CD14-positive monocyte (primary cell): ENCODE data around the gene WHRN. TPM values are rescaled to one million over a fixed set of nuclear protein-coding genes. Genes with fewer than 3 reads are reported as not detected.

Source experiments
- DNase-seq, 3 donors: peaks; one replicate each; pipeline ENCODE4 v3.0.0-alpha.2; 2011 to 2022
- H2AFZ ChIP-seq: 2 replicates; pipeline ENCODE4 v1.6.0; 2012; ENCODE audit warnings: mild to moderate bottlenecking, low read depth, low read length, inconsistent platforms; ENCODE audit not compliant: insufficient read depth, poor library complexity, severe bottlenecking
- H3K27ac ChIP-seq, 2 donors: 1 replicate in 1 of 2; 2 replicates in 1 of 2; pipeline ENCODE4 v1.5.1; 2012 to 2013; ENCODE audit warnings: low read length in 2 of 2, control low read depth in 1 of 2, inconsistent platforms in 1 of 2, low read depth in 1 of 2, mild to moderate bottlenecking in 1 of 2
- H3K27me3 ChIP-seq, 2 donors: one replicate each; pipeline versions ENCODE4 v1.6.0 to v1.6.1; 2011 to 2013; ENCODE audit warnings: low read length in 2 of 2; ENCODE audit not compliant: control insufficient read depth in 2 of 2, insufficient read depth in 2 of 2
- H3K36me3 ChIP-seq, 2 donors: replicated peaks in 1 of 2; 1 replicate in 1 of 2; 2 replicates in 1 of 2; pipeline versions ENCODE4 v1.5.1 to v1.6.1; 2012 to 2013; ENCODE audit warnings: low read length in 2 of 2, control low read depth in 1 of 2, inconsistent platforms in 1 of 2, mild to moderate bottlenecking in 1 of 2; ENCODE audit not compliant: insufficient read depth in 2 of 2, control insufficient read depth in 1 of 2
- H3K4me1 ChIP-seq, 2 donors: 1 replicate in 1 of 2; 2 replicates in 1 of 2; pipeline versions ENCODE4 v1.5.1 to v1.6.1; 2012 to 2013; ENCODE audit warnings: low read length in 2 of 2, control low read depth in 1 of 2, inconsistent platforms in 1 of 2, mild to moderate bottlenecking in 1 of 2, moderate library complexity in 1 of 2; ENCODE audit not compliant: insufficient read depth in 2 of 2, control insufficient read depth in 1 of 2
- H3K4me2 ChIP-seq: replicated peaks from 2 replicates; pipeline ENCODE3; 2012; ENCODE audit warnings: low read length, moderate library complexity, mild to moderate bottlenecking; ENCODE audit not compliant: poor library complexity, severe bottlenecking; ENCODE audit errors: extremely low read depth
- H3K4me3 ChIP-seq, 3 experiments: fragments of 200-600 bp in 1 of 3; sonication (generic) in 1 of 3; replicated peaks in 1 of 3; 1 replicate in 2 of 3; 2 replicates in 1 of 3; pipeline ENCODE4 v1.5.1; 2011 to 2013; ENCODE audit warnings: low read length in 3 of 3, mild to moderate bottlenecking in 3 of 3, control low read depth in 2 of 3, low read depth in 2 of 3, inconsistent platforms in 1 of 3, moderate library complexity in 1 of 3
- H3K79me2 ChIP-seq: 2 replicates; pipeline ENCODE4 v1.6.0; 2012; ENCODE audit warnings: mild to moderate bottlenecking, control low read depth, inconsistent platforms, low read length, moderate library complexity; ENCODE audit not compliant: insufficient read depth
- H3K9ac ChIP-seq: 2 replicates; pipeline ENCODE4 v1.6.0; 2017; ENCODE audit warnings: low read length, mild to moderate bottlenecking; ENCODE audit not compliant: insufficient read depth, poor library complexity, severe bottlenecking
- H3K9me3 ChIP-seq, 2 donors: replicated peaks in 1 of 2; 1 replicate in 1 of 2; 2 replicates in 1 of 2; pipeline versions ENCODE4 v1.5.1 to v1.6.1; 2012 to 2013; ENCODE audit warnings: low read length in 2 of 2, control low read depth in 1 of 2; ENCODE audit not compliant: control insufficient read depth in 1 of 2, insufficient read depth in 1 of 2
- H4K20me1 ChIP-seq: 2 replicates; pipeline ENCODE4 v1.6.0; 2012; ENCODE audit warnings: mild to moderate bottlenecking, low read length, control low read depth, moderate library complexity; ENCODE audit not compliant: insufficient read depth
- H3K27ac Mint-ChIP-seq, 7 donors: one replicate each; pipeline ENCODE4 v1.8.0; 2020; ENCODE audit warnings: mild to moderate bottlenecking in 7 of 7, mixed read lengths in 7 of 7, moderate library complexity in 6 of 7, inconsistent platforms in 2 of 7
- H3K27me3 Mint-ChIP-seq, 3 donors: one replicate each; pipeline ENCODE4 v1.8.0; 2021 to 2022; ENCODE audit warnings: low read depth in 3 of 3, mild to moderate bottlenecking in 3 of 3, mixed read lengths in 3 of 3, moderate library complexity in 3 of 3, inconsistent platforms in 1 of 3
- H3K36me3 Mint-ChIP-seq, 2 donors: one replicate each; pipeline ENCODE4 v1.8.0; 2020; ENCODE audit warnings: mixed read lengths in 2 of 2, inconsistent platforms in 1 of 2, mild to moderate bottlenecking in 1 of 2
- H3K4me1 Mint-ChIP-seq: one replicate; pipeline ENCODE4 v1.8.0; 2020; ENCODE audit warnings: mild to moderate bottlenecking, mixed read lengths
- H3K4me3 Mint-ChIP-seq, 2 donors: one replicate each; pipeline ENCODE4 v1.8.0; 2020; ENCODE audit warnings: mild to moderate bottlenecking in 2 of 2, mixed read lengths in 2 of 2, moderate library complexity in 1 of 2
- H3K9me3 Mint-ChIP-seq, 7 donors: one replicate each; pipeline ENCODE4 v1.8.0; 2020 to 2022; ENCODE audit warnings: mixed read lengths in 7 of 7, mild to moderate bottlenecking in 6 of 7, moderate library complexity in 6 of 7, inconsistent platforms in 2 of 7
- CTCF ChIP-seq: fragments of 200-600 bp; IDR thresholded peaks from one replicate; pipeline ENCODE4 v1.8.0; 2022; ENCODE audit warnings: antibody characterized with exemption, mild to moderate bottlenecking
- WGBS: methylation state at CpG from one replicate; pipeline ENCODE4 v1.1.5; 2013; ENCODE audit warnings: missing lambda C conversion rate; ENCODE audit not compliant: insufficient coverage; 5-methylcytosine and 5-hydroxymethylcytosine counted together
- intact Hi-C, 2 donors: fragments of 100-400 bp; cut with micrococcal nuclease; formaldehyde crosslinking; loops; one replicate each; pipeline versions ENCODE4 v1.15.0 to v1.15.1; 2023
- polyA plus RNA-seq, 3 donors: library from polyadenylated mRNA; depleted of rRNA in 1 of 3; unstranded in 2 of 3; stranded (reverse) in 1 of 3; fragments of 300-500 nt in 2 of 3; fragments of >200 nt in 1 of 3; fragmentation: Illumina TruSeq in 2 of 3; gene quantifications; 1 replicate in 2 of 3; 2 replicates in 1 of 3; pipeline ENCODE4 v1.2.3, GENCODE V29; 2012 to 2021

Gene WHRN
- polyA plus RNA-seq, 3 donors = 0.13 to 0.59 (median 0.30) TPM

GRCh38 chr9:114449236-114449635 is 56.0 kb downstream of the WHRN start:
- 71% methylated on average over 4 of the region's 5 CpGs for WGBS
- DNase-seq = no peak
- no peak for TF ChIP-seq CTCF

GRCh38 chr9:114448706-114449105 is 56.6 kb downstream of the WHRN start:
- TF ChIP-seq CTCF = no peak
- no peak overlapping the region for H3K27ac ChIP-seq
- H3K4me1 ChIP-seq = no peaks in the 10 kb centered on the region
- intact Hi-C loops = no loop called here
- no peak overlapping the region for H3K9ac ChIP-seq
- DNase-seq = no peak
- H3K4me1 Mint-ChIP-seq = peaks cover 14% of the 10 kb centered on the region
- 0% methylated on average over 1 of the region's 2 CpGs for WGBS
- H3K4me3 Mint-ChIP-seq = no peak overlapping the region
- no peaks in the 10 kb centered on the region for H3K36me3 Mint-ChIP-seq
- no peak overlapping the region for H2AFZ ChIP-seq
- no peaks in the 10 kb centered on the region for H3K79me2 ChIP-seq
- H3K27me3 ChIP-seq = no peaks in the 10 kb centered on the region
- H3K27ac Mint-ChIP-seq = no peak overlapping the region
- H3K36me3 ChIP-seq = no peaks in the 10 kb centered on the region
- no peaks in the 10 kb centered on the region for H3K9me3 Mint-ChIP-seq
- no peaks in the 10 kb centered on the region for H4K20me1 ChIP-seq
- no peaks in the 10 kb centered on the region for H3K9me3 ChIP-seq
- H3K4me2 ChIP-seq = no peak overlapping the region
- H3K4me3 ChIP-seq = no peak overlapping the region
- H3K27me3 Mint-ChIP-seq = peaks cover 0 to 7% (median 2%) of the 10 kb centered on the region in 3 donors

More at GRCh38 chr9:114449236-114449635, 56.0 kb downstream of the WHRN start:
- H3K4me1 Mint-ChIP-seq = peaks cover 14% of the 10 kb centered on the region
- Histone ChIP-seq H3K27ac (no peak overlapping the region), H3K79me2 (no peaks in the 10 kb centered on the region), H3K9me3 (no peaks in the 10 kb centered on the region), H2AFZ (no peak overlapping the region), H3K4me3 (no peak overlapping the region), H3K4me1 (no peaks in the 10 kb centered on the region), H4K20me1 (no peaks in the 10 kb centered on the region), H3K4me2 (no peak overlapping the region), H3K27me3 (no peaks in the 10 kb centered on the region), H3K9ac (no peak overlapping the region), H3K36me3 (no peaks in the 10 kb centered on the region)
- intact Hi-C loops = no loop called here
- H3K4me3 Mint-ChIP-seq = no peak overlapping the region
- H3K36me3 Mint-ChIP-seq = no peaks in the 10 kb centered on the region
- no peak overlapping the region for H3K27ac Mint-ChIP-seq
- H3K27me3 Mint-ChIP-seq = peaks cover 0 to 7% (median 2%) of the 10 kb centered on the region in 3 donors
- H3K9me3 Mint-ChIP-seq = peaks cover 0 to 3% (median 0%) of the 10 kb centered on the region in 7 donors
